Activated T-cell treated with anti-CD3 and anti-CD28 coated beads for 4 hours (primary cell): ENCODE measurements around the gene PHACTR3.

Experiments
- DNase-seq: peaks from one replicate; pipeline ENCODE4 v3.0.0-alpha.2; 2020

PHACTR3 gene

DNA sequence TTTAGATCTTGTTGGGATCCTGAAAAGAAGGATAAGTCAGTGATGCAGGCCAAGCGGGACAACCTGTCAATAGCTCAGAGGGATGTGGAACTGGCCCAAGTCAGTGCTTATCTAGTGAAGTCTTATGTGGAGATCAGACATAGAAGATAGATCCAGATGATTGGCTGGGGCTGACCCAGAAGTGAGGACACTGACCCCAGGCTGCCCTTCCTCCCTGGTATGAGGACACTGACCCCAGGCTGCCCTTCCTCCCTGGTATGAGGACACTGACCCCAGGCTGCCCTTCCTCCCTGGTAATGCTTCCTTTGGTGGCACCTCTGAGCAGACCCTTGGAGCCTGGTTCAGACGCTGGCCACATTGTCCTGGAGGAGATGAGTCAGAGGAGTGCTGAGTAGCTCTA lies 159.7 kb downstream of the PHACTR3 start:
- no peak for DNase-seq

DNA sequence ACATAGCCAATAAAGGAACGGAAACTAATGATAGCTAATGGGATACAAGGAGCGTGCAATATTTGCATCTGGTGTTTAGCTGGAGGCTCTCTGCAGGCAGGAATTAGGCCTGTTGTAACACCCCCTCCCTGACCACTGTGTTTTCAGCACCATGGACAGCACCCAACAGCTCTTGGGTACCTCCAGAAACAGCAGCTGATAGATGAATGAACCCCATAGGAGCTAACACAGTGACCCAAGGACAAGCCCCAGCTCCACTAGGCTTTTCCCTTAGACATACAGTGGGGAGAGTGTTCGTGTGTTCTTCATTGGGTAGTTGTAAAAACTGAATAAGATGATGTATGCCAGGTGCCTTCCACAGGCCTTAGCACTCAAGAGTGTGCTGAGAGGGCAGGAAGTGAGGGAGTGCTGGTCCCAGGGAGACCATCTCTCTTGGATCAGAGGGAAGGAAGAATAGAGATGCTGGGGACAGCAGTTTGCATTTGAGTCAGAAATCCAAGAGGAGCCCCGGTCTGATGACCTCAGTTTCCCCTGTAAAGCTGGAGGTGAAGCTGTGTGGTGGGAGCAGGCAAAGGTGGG lies 161.3 kb downstream of the PHACTR3 start:
- no peak for DNase-seq

DNA sequence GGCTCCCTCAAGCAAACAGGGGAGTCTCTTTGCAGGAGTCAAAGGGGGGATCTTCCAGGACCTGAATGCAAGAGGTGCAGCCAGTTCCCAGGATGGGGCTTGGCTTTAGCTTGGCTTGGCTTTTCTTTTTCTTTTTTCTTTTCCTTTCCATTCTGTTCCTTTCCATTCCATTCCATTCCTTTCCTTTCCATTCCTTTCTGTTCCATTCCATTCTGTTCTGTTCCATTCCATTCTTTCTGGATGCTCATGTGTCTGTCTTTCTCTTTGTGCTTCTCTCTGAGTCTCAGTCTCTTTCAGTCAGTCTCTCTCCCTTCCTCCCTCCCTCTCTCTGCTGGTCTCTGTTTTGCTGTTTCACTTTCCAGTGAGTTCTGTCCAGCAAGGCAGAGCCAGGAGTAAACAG lies 163.3 kb downstream of the PHACTR3 start:
- no peak for DNase-seq

DNA sequence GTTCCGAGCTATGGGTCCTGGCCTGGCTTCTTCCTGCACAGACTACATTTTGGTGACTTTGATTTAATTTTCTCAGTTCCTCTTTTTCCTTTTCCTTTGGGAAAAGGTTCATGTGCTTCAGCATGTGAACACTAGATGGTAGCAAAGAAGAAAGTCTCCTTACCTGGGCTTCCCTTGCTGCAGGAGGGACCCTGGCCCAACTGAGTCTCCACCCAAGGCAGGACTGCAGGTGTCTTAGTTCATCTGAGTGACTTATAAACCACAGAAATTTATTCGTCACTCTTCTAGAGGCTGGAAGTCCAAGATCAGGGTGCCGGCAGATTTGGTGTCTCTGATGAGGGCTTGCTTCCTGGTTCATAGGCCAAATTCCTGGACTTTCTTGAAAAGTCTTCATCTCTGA lies 165.9 kb downstream of the PHACTR3 start:
- no peak for DNase-seq

DNA sequence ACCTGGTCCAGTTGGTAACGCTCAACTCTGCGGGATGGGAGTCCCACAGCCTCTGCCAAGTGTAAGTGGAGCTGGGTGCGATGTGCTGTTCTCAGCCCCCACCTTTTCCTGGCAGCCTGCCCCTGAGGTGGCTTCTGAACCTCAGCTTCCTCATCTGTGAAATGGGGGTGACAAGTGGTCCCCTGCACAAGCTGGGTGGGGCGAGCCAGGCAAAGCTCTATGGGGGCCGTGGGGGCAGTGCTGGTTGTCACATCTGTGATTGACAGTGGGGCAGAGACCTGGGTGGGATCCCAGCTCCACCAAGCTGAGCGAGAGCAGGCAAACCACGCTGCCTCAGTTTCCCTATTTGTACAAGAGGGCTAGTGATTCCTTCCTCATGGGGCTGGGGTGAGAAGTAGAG lies 166.5 kb downstream of the PHACTR3 start:
- DNase-seq, result no peak

DNA sequence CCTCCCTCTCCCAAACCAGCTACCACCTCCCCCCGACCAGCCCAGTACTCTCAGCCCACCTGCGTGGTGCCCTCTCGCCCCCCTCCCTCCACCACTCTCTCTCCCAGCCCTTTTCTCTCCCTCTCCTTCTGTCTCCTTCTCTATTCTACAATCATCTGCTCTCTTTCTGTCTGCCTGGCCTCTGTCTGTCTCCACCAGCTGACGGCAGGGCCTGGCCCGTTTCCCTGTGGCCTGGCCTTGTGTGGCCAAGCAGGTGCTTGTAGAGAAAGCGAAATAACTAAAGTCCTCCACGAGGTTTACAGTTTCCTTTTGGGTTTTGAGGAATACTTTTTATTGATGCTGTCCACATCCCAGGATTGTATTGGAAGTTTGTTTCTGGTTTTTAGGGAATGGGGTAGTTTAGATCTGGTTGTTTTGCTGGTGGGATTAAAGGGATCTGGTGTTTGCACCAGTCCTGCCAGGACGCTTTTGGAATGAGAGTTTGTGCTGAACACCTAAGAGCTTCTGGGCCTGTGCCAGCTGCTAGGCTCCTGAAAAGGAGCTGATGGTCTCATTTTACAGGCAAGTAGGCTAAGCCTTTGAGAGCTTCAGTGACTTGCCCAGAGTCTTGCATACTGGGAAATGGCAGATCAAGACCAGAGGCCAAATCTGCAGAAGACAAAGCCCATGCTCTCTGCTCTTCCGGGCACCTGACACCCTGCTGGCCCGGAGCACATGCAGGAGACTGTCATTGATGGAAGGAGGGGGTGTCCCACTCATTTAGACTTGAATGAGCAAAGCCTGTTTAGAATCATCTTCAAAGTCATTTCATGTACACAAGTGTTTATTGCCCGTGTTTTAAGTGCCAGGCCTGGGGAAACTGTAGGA lies 167.4 kb downstream of the PHACTR3 start:
- no peak for DNase-seq

DNA sequence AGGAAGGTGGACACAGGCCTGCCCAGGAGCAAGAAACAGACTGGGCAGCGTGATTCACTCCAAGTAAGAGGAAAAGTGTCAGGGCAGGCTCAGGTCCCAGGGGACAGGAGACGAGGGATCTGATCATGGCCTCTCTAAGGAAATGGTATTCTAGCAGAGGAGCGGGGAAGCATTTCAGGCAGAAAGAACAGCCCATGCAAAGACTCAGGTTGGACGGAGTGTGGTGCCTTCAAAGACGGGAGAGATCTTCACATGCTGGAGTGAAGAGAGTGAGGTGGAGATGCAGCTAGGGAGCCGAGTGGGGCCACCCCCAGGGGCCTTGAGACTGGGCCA lies 168.0 kb downstream of the PHACTR3 start:
- no peak for DNase-seq

DNA sequence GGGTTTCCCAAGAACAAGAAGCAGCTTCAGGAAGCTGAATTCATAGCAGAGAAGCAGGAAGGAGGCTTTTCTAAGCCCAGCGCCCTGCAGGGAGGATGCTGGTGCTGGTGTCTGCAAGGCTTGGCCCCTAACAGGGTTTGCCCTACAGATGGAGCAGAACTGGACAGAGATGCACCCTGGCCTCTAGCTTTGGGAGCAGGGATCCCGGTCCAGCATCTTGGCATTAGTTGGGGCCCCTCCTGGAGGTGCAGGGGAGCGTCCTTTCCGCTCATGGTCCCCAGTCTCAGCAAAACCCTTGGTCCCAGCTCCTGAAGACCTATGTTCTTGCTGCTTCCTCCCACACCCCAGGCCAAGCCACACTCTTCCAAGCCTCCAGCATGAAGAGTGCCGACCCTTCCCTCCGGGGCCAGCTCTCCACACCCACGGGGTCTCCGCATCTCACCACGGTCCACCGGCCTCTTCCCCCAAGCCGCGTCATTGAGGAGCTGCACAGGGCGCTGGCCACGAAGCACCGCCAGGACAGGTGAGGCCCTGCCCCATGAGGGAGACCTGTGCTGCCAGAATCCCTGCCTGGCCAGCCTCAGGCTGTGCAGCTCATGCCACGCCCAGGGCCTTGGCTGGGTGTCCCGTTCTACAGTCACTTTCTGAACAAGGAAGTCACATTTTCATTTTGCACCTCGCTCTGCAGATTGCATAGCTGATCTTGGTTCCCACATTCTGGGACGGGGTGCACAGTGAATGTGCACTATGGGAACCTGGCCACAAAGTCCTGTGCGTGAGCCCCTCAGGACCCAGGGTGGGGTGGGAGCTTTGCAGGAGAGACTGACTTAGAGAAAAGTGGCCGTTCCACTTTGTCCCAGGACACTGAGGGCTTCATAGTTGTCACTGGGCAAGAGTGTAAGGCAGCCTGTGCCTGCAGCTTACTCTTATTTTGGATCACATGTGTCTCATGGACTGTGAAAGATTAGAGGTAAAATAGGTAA lies 168.9 kb downstream of the PHACTR3 start:
- DNase-seq, result no peak

DNA sequence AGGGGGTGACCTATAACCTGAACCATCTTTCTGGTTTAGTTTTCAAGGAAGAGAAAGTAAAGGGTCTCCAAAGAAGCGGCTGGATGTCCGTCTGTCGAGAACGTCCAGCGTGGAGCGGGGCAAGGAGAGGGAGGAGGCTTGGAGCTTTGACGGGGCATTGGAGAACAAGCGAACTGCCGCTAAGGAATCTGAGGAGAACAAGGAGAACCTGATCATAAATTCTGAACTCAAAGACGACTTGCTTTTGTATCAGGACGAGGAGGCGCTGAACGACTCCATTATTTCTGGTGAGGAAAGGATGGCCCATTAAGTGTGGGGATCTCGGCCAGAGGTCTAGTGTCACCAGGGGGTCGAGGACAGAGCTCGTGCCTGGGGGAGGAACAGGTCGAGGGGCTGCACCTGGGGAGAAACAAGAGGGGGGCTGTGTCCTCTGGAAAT lies 169.9 kb downstream of the PHACTR3 start:
- no peak for DNase-seq

DNA sequence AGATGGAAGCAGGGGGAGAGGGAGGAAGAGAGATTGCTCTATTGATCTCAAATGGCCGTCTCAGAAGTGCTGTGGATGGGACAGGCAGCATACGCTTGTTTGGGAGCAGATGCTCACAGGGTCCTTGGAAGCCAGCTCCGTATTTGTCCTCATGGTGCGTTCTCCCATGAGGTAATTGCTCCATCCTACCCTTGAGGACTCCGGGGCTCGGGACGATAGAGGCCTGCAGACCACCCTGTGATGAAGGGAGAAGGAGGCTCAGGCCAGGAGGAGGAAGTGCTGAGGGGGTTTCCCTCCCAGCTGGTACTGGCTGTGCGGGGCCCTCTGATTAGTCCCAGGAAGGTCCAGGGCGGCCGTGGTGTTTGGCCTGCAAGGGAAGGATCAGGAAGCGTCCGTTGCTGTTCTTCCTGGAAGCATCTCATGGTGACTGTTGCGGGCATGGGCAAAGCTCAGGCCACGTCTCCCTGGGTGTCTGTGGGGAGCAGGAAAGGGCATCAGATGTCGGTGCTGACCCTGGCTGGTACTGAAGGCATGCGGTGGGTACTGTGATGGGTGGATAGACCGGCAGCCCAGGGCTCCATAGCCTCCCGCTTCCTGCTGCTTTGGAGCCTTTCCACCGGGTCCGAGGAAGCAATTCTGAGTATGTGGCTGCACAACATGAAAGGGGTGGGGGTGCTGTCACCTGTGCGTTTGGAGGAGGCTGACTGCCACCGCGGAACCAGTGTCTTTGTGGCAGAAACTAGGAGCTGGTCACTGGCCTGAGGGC lies 170.8 kb downstream of the PHACTR3 start:
- DNase-seq, result no peak

DNA sequence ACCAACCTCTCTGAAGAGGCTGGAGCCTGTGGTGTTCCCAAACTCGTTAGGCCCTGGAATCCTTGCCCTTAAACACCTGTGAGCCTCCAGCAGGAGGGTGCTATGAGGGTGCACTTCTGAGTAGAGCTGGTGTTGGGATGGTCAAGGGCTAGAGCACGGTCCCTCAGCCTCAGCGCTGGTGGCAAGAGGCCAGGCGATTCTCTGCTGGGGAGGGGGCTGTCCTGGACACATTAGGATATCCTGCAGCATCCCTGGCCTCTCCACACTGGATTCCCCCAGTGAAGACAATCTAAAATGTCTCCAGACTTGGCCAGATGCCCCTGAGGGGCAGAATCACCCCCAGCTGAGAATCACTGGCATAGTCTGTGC lies 171.3 kb downstream of the PHACTR3 start:
- no peak for DNase-seq

DNA sequence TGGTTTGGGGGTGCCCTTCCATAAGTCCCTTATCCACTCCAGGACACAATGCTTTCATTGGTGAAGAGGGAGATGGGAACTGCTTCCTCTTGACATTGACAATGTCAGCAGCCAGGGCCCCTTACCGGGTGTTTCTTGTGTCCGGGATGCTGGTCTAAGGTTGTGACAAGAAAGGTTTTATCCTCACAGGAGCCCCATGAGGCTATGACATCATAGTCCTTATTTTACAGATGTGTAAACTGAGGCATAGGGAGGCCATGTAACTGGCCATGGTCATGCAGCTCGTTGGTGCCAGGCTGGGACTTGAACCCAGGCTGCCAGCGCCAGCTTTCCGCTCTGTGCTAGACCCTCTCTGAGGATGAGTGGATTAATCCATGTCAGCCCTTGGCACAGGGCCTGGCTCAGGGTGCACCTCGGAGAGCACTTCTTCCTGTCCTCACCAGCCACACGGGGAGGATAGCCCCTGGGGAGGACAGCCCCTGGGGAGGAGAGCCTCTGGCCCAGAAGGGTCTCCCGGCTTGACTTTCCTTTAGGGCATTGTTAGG lies 171.8 kb downstream of the PHACTR3 start:
- no peak for DNase-seq

DNA sequence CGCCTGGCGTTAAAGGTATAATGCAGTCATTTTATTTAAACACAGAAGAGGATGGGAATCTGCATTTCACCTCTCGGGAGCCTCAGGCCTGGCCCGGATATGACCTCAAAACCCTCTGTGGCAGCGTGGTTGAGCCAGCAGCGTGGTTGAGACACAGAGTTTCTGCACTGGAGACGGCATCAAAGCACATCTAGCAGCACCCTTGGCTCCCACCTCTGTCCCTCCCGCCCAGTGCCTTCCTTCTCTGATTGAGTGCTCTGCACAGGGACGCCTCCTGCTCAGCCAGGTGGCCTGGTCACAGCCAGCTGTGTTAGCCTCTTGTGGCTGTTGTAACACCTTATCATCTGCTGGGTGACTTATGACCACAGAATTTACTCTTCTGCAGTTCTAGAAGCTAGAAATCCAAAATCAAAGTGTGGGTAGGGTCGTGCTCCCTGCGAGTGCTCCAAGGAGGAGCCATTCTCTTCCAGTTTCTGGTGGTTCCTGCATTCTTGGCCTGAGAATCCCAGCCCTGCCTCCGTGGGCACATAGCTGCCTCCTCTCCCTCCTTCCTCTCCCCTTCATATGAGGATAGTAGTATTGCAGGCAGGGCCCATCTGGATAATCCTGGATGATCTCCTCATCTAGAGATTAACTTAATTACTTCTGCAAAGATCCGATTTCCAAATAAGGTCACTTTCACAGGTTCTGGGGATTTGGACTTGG lies 172.4 kb downstream of the PHACTR3 start:
- DNase-seq, result no peak

DNA sequence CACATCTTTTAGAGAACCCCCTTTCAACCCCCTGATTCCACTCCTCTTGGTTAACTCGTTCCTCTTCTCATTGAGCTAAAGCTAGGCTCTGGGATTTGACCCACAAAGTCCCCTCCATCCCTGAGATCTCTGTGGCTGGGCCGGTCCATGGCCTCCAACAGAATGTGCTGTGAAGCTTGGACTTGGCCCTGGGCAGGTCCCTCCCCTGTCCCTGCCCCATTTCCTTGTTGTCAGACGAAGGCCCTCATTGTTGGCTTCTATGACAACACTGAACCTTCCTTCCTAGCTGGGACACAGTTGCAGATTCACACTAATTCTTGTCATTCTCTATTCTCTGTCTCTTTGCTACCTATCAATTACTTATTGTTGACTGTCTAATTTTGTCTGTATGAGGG lies 173.0 kb downstream of the PHACTR3 start:
- no peak for DNase-seq

DNA sequence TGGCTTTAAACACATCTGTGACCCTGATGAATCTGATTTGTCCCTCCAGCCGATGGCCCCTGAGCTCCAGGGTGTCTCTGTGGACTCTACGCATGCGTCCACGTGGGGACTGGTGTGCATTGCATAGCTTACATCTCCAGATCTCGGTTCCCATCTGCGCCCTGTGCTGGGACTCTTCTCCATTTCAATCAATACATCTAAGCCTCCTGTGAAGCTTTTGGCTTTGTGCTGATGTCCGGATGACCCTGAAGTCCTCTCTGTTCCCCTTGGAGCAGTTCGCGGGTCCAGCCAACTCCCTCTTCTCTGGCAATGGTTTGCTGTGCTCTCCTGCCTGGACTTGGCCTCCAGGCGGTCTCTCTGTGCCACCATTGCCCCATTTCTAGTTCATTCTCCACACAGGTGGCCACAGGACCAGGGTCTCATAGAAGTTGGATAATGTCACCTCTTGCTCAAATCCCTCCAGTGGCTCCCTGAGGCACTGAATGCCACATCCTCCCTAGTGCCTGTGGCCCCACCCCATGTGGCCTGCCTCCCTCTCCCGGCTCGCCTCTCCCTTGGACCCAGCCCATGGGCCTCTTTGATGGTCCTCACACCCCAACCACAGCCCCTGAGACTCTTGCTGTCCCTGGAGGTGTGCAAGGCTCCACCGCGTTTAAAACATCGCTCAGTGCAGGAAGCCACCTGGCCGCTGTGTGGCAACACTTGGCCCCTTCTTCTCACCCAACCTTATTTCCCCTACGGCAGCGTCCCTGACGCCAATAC lies 173.7 kb downstream of the PHACTR3 start:
- DNase-seq, result no peak

DNA sequence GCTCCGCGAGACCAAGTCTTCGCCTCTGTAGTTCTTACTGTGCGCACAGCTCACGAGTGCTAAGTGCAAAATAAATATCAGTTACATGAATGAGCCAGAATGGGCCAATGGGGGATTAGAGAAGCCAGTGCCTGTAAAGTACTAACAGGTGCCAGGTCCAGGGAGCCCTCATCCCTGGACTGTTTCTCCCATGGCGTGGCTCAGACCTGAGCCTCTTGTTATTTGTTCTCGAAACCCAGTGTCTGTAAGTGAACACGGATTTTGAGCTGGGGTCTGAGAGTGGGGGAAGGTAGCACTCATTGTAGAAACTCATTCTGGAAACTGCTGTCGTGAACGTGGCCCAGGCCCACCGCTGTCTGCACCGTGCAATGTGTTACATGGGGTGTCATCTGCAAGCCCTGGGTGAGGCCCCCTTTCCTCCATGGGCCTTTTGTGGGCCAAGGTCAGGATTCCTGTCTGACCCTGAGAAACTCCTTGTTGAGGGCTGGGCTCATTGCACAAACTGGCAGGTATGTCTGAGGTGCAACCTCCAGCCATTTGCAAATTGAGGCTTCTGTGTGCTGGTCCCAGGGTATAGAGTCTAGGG lies 174.4 kb downstream of the PHACTR3 start:
- no peak for DNase-seq

DNA sequence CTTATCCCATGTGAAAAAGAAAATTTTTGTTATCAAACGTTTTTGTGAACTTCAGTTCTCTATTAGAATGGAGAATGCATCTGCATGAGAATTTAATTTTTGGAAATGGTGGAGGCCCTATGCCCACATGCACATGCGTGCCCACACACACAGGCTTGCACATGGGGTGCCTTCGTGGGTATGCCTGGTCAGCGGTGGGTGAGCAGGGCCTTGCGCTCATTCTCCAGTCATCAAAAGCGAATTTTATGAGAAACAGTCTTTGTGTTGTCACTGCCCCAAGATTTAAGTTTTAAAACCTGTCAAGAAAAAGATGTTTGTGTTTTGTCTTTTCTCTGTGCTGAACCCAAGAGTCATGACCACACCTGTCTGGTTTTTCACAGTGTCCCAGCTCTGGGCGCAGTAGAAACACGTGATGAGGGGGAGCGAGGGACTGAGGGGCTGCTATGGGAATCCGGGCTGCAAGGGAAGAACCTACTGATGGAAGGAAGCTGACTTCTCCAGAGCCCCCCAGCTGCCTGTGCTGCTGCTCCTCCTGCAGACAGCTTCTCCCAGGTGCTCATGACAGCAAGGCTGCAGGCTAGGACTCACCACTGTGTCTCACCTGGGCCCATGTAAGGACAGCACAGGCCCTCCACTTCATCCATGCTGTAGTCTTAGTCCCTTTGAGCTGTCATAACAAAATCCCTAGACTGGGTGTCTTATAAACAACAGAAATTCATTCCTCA lies 175.5 kb downstream of the PHACTR3 start:
- DNase-seq, result no peak

DNA sequence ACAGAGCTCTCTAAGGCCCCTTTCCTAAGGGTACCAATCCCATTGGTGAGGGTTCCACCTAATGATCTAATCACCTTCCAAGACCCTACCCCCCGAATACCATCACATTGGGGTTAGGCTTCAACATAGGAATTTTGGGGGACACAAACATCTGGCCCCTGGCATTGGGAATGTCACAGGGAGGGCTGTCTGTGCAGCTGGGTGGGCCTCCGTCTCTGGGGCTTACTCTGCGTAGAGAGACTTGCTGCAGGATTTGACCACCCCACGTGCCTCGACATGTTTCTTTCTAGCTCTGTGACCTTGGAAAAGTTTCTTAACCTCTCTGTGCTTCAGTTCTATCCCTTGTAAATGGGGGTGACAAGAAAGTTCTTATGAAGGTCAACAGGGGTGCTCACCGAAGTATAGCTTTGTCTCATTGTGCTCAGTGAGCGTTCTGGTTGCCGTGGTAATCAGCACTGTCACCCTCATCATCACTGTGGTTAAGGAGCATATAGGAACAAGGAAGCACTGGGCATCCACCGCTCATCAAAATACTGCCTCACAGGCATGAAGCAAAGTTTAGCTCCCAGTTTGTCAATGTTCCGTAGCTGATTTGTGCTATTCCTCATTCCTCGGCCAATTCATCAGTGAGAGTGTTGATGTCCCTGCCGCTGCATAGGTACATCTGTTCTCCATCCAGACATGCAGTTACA lies 176.3 kb downstream of the PHACTR3 start:
- DNase-seq, result no peak

DNA sequence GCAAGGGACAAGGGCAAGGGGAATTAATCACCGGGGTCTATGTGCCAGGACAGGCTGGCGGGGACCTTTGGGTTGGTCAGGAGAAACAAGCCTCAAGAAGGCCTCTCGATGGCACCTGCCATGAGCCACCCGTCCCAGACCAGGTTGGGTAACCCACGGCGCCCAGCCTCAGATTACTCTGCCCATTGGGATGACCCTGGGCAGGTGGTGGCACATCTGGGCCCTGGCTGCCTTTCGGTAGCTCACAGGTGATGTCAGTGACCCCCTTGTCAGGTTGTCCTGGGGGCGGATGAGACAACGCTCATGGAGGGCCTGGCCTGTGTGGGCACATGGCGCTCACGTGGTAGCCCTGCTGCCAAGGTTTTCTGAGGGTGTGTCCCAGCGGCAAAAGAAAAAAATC lies 176.9 kb downstream of the PHACTR3 start:
- no peak for DNase-seq
